D341Med (cell line): Measurements from ENCODE around the gene MTARC1.

Experiments
- DNase-seq: peaks from one replicate; pipeline ENCODE4 v3.0.0; 2012; ENCODE audit warnings: low spot score

MTARC1 gene

GRCh38 chr1:220834155-220834870, 47.6 kb downstream of the MTARC1 start:
- DNase-seq: no peak
